ENCODE data around the gene CXCR4.
"Not testable (repeated sequence)": the region's sequence is repeated elsewhere in the genome, so short reads cannot be mapped to it uniquely, and the experiment has no call there.

The CXCR4 gene

GRCh38 chr2:136111711-136112110, 6.2 kb downstream of the CXCR4 start:
- Histone ChIP-seq H3K27me3 (ENCODE audit: control insufficient read depth, insufficient read depth, low read length) (peaks cover 49% of the 10 kb centered on the region), H3K4me3 (ENCODE audit: low read length) (no peak overlapping the region), H3K4me2 (ENCODE audit: low read length) (no peak overlapping the region), H3K36me3 (ENCODE audit: insufficient read depth, low read length) (no peaks in the 10 kb centered on the region), H3K9ac (ENCODE audit: low read depth, low read length) (no peak overlapping the region), H3K4me1 (ENCODE audit: control insufficient read depth, insufficient read depth, low read length) (peaks cover 4% of the 10 kb centered on the region), H3K9me3 (replicated peaks; ENCODE audit: low read length) (no peaks in the 10 kb centered on the region)

GRCh38 chr2:136110526-136110925, 7.4 kb downstream of the CXCR4 start:
- Histone ChIP-seq H3K9me3 (replicated peaks; ENCODE audit: low read length) (no peaks in the 10 kb centered on the region), H3K36me3 (ENCODE audit: insufficient read depth, low read length) (no peaks in the 10 kb centered on the region), H3K9ac (ENCODE audit: low read depth, low read length) (no peak overlapping the region), H3K4me3 (ENCODE audit: low read length) (no peak overlapping the region), H3K27me3 (ENCODE audit: control insufficient read depth, insufficient read depth, low read length) (peaks cover 41% of the 10 kb centered on the region), H3K4me1 (ENCODE audit: control insufficient read depth, insufficient read depth, low read length) (no peaks in the 10 kb centered on the region), H3K4me2 (ENCODE audit: low read length) (no peak overlapping the region)

- Histone ChIP-seq H3K9ac (ENCODE audit: low read depth, low read length) (no peak overlapping the region), H3K4me3 (ENCODE audit: low read length) (no peak overlapping the region), H3K4me2 (ENCODE audit: low read length) (no peak overlapping the region), H3K36me3 (ENCODE audit: insufficient read depth, low read length) (no peaks in the 10 kb centered on the region), H3K4me1 (ENCODE audit: control insufficient read depth, insufficient read depth, low read length) (no peaks in the 10 kb centered on the region), H3K27me3 (ENCODE audit: control insufficient read depth, insufficient read depth, low read length) (peaks cover 20% of the 10 kb centered on the region), H3K9me3 (replicated peaks; ENCODE audit: low read length) (no peaks in the 10 kb centered on the region)
Observed at GRCh38 chr2:136108463-136108862, 9.5 kb downstream of the CXCR4 start.

GRCh38 chr2:136107051-136108033, 10.6 kb downstream of the CXCR4 start:
- Histone ChIP-seq H3K36me3 (ENCODE audit: insufficient read depth, low read length) (no peaks in the 10 kb centered on the region), H3K27me3 (ENCODE audit: control insufficient read depth, insufficient read depth, low read length) (peaks cover 9% of the 10 kb centered on the region), H3K4me3 (ENCODE audit: low read length) (no peak overlapping the region), H3K4me1 (ENCODE audit: control insufficient read depth, insufficient read depth, low read length) (no peaks in the 10 kb centered on the region), H3K9me3 (replicated peaks; ENCODE audit: low read length) (no peaks in the 10 kb centered on the region), H3K9ac (ENCODE audit: low read depth, low read length) (no peak overlapping the region), H3K4me2 (ENCODE audit: low read length) (no peak overlapping the region)

- H3K4me3 ChIP-seq (ENCODE audit: low read length), result no peak overlapping the region
- no peak overlapping the region for H3K9ac ChIP-seq (ENCODE audit: low read depth, low read length)
- no peak overlapping the region for H3K4me2 ChIP-seq (ENCODE audit: low read length)
- peaks cover 7% of the 10 kb centered on the region for H3K27me3 ChIP-seq (ENCODE audit: control insufficient read depth, insufficient read depth, low read length)
- H3K36me3 ChIP-seq (ENCODE audit: insufficient read depth, low read length), result no peaks in the 10 kb centered on the region
- no peaks in the 10 kb centered on the region for H3K4me1 ChIP-seq (ENCODE audit: control insufficient read depth, insufficient read depth, low read length)
- H3K9me3 ChIP-seq (replicated peaks; ENCODE audit: low read length), result no peaks in the 10 kb centered on the region
Observed at GRCh38 chr2:136106505-136106904, 11.4 kb downstream of the CXCR4 start.

- no peak overlapping the region for H3K4me2 ChIP-seq (ENCODE audit: low read length)
- peaks cover 3% of the 10 kb centered on the region for H3K27me3 ChIP-seq (ENCODE audit: control insufficient read depth, insufficient read depth, low read length)
- no peak overlapping the region for H3K9ac ChIP-seq (ENCODE audit: low read depth, low read length)
- H3K36me3 ChIP-seq (ENCODE audit: insufficient read depth, low read length), result no peaks in the 10 kb centered on the region
- H3K4me3 ChIP-seq (ENCODE audit: low read length), result no peak overlapping the region
- no peaks in the 10 kb centered on the region for H3K4me1 ChIP-seq (ENCODE audit: control insufficient read depth, insufficient read depth, low read length)
- H3K9me3 ChIP-seq (replicated peaks; ENCODE audit: low read length), result no peaks in the 10 kb centered on the region
Observed at GRCh38 chr2:136104977-136105376, 13.0 kb downstream of the CXCR4 start.

- H3K9me3 ChIP-seq (replicated peaks; ENCODE audit: low read length), result no peaks in the 10 kb centered on the region
- H3K4me3 ChIP-seq (ENCODE audit: low read length), result no peak overlapping the region
- H3K9ac ChIP-seq (ENCODE audit: low read depth, low read length), result no peak overlapping the region
- no peaks in the 10 kb centered on the region for H3K36me3 ChIP-seq (ENCODE audit: insufficient read depth, low read length)
- H3K4me1 ChIP-seq (ENCODE audit: control insufficient read depth, insufficient read depth, low read length), result no peaks in the 10 kb centered on the region
- H3K27me3 ChIP-seq (ENCODE audit: control insufficient read depth, insufficient read depth, low read length), result no peaks in the 10 kb centered on the region
- H3K4me2 ChIP-seq (ENCODE audit: low read length), result no peak overlapping the region
Observed at GRCh38 chr2:136101042-136101441, 16.9 kb downstream of the CXCR4 start.

- Histone ChIP-seq H3K4me3 (ENCODE audit: low read length) (no peak overlapping the region), H3K36me3 (ENCODE audit: insufficient read depth, low read length) (no peaks in the 10 kb centered on the region), H3K9me3 (replicated peaks; ENCODE audit: low read length) (no peaks in the 10 kb centered on the region), H3K4me2 (ENCODE audit: low read length) (no peak overlapping the region), H3K4me1 (ENCODE audit: control insufficient read depth, insufficient read depth, low read length) (no peaks in the 10 kb centered on the region), H3K9ac (ENCODE audit: low read depth, low read length) (no peak overlapping the region), H3K27me3 (ENCODE audit: control insufficient read depth, insufficient read depth, low read length) (no peaks in the 10 kb centered on the region)
Observed at GRCh38 chr2:136098441-136098840, 19.5 kb downstream of the CXCR4 start.

GRCh38 chr2:136093583-136093982, 24.4 kb downstream of the CXCR4 start:
- Histone ChIP-seq H3K4me3 (ENCODE audit: low read length) (no peak overlapping the region), H3K27me3 (ENCODE audit: control insufficient read depth, insufficient read depth, low read length) (no peaks in the 10 kb centered on the region), H3K4me1 (ENCODE audit: control insufficient read depth, insufficient read depth, low read length) (no peaks in the 10 kb centered on the region), H3K4me2 (ENCODE audit: low read length) (no peak overlapping the region), H3K9me3 (replicated peaks; ENCODE audit: low read length) (no peaks in the 10 kb centered on the region), H3K36me3 (ENCODE audit: insufficient read depth, low read length) (no peaks in the 10 kb centered on the region), H3K9ac (ENCODE audit: low read depth, low read length) (no peak overlapping the region)

- Histone ChIP-seq H3K4me2 (ENCODE audit: low read length) (no peak overlapping the region), H3K4me3 (ENCODE audit: low read length) (no peak overlapping the region), H3K9ac (ENCODE audit: low read depth, low read length) (no peak overlapping the region), H3K9me3 (replicated peaks; ENCODE audit: low read length) (no peaks in the 10 kb centered on the region), H3K27me3 (ENCODE audit: control insufficient read depth, insufficient read depth, low read length) (no peaks in the 10 kb centered on the region), H3K4me1 (ENCODE audit: control insufficient read depth, insufficient read depth, low read length) (no peaks in the 10 kb centered on the region), H3K36me3 (ENCODE audit: insufficient read depth, low read length) (no peaks in the 10 kb centered on the region)
Observed at GRCh38 chr2:136091899-136092298, 26.1 kb downstream of the CXCR4 start.

- H3K9ac ChIP-seq (ENCODE audit: low read depth, low read length); H3K4me3 ChIP-seq (ENCODE audit: low read length); H3K4me1 ChIP-seq (ENCODE audit: control insufficient read depth, insufficient read depth, low read length); H3K9me3 ChIP-seq (replicated peaks; ENCODE audit: low read length); H3K36me3 ChIP-seq (ENCODE audit: insufficient read depth, low read length); H3K4me2 ChIP-seq (ENCODE audit: low read length); H3K27me3 ChIP-seq (ENCODE audit: control insufficient read depth, insufficient read depth, low read length): not testable (repeated sequence)
Observed at GRCh38 chr2:136087901-136088460, 30.0 kb downstream of the CXCR4 start.
